Iris pigment epithelial cell (primary cell): ENCODE results near the gene CERK.
"Not testable (repeated sequence)": the region's sequence is repeated elsewhere in the genome, so short reads cannot be mapped to it uniquely, and the experiment has no call there.

Experiments used
- DNase-seq: peaks from one replicate; pipeline ENCODE4 v3.0.0-alpha.2; 2011; ENCODE audit warnings: low read depth

CERK gene

DNA sequence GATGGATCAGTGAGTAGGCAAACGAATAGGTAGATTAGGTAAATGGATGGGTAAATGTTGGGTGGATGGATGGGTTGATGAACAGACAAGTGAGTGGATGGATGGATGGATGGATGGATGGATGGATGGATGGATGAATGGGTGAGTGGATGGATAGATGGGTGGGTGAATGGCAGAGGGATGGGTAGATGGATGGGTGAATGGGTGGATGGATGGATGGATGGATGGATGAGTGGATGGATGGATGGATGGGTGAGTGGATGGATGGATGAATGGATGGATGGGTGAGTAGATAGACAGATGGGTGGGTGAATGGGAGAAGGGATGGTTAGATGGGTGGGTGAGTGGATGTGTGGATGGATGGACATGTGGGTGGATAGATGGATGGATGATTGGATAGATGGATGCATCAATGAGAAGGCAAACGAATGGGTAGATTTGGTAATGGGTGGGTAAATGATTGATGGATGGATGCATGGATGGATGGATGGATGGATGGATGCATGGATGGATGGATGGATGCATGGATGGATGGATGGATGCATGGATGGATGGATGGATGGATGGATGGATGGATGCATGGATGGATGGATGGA is 89.7 kb downstream of the CERK start:
- DNase-seq: not testable (repeated sequence)

DNA sequence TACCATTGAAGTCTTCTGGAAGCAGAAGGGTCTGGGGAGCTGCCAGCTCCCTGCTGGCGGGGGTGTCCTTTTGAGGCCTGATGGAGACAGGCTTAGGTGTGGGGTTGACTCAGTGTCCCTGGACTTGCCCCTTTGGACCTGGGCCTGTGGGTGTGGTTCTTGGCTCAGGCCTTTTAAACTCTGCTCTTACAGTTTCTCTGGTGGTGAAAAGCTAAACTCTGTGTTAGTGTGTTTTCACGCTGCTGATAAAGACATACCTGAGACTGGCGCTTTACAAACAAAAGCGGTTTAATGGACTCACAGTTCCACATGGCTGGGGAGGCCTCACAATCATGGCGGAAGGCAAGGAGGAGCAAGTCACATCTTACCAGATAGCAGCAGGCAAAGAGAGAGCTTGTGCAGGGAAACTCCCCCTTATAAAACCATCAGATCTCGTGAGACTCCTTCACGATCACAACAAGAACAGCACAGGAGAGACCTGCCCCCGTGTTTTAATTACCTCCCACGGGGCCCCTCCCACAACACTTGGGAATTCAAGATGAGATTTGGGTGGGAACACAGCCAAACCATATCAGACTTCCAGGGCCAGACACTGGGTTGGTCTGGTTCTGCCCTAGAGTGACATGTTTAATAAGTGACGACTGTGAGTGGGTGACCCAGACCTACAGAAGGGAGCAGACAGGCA is 91.4 kb downstream of the CERK start:
- DNase-seq: no peak

DNA sequence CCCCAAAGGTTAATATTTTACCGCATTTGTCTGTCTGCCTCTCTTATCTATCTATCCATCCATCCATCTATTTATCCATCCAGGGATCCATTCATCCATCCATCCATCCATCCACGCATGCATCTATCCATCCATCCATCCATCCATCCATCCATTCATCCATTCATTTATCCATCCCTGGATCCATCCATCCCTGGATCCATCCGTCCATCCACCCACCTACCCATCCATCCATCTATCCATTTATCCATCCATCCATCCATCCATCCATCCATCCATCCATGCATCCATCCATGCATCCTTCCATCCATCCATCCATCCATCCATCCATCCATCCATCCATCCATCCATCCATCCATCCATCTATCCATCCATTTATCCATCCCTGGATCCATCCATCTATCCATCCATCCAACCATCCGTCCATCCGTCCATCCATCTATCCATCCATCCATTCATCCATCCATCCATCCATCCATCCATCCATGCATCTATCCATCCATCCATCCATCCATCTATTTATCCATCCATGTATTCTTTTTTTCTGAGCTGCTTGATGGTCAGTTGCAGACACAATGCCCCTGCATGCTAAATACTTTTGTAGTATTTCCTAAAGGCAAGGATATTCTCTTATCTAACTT is 95.1 kb downstream of the CERK start:
- not testable (repeated sequence) for DNase-seq

DNA sequence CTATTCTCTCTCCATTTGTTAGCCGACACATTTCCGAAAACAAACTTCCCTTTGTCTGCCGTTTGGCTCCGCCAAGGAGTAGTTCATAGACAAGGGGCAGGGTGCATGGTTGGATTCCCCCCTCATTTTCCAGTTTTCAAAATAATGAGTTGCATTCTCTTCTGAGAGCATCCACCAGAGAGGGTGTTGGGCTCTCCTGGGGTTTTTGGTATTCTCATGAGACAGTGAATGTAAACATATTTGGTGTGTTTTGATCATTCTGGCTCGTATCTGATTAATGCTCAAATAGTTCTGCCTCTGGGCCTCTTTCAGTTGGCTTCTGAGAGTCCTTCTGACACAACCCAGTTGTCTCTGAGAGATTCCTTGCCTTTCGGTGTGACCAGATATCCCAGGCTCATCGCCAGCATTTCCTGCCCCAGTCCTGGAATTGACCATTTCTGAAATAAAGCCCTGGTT is 96.2 kb downstream of the CERK start:
- DNase-seq: no peak

DNA sequence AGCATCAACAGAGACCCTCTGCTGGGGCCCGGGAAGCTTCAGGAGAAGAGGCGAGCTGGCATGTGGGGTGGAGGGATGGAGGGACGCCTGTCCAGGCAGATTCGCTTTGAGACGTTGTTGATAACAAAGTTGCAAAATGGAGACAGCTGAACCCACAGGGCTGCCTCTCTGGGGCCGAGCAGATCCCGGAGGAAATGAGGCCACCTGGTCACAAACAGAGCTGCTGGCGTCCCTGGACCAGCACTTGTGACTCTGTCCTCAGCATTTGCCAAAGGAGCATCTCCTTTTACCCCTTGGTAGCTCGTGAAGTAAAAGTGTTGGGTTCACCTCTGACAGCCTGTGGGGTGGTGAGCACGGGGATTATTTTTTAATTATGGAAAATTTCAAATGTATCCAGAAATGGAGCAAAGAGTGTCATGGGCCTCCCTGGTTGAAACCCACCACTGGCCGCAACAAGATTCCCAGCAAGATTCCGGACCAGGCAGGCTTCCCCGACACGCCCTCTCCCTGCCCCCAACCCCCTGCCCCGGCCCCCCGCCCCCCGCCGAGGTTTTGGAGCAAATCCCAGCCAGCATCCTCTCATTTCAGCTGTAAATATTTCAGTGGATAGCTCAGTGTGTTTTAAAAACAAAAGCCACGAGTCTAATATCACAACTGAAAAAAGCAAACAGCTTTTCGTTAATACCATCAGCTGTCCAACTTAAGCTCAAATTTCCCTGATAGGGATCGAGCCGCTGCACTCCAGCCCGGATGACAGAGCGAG is 97.6 kb downstream of the CERK start:
- no peak for DNase-seq

DNA sequence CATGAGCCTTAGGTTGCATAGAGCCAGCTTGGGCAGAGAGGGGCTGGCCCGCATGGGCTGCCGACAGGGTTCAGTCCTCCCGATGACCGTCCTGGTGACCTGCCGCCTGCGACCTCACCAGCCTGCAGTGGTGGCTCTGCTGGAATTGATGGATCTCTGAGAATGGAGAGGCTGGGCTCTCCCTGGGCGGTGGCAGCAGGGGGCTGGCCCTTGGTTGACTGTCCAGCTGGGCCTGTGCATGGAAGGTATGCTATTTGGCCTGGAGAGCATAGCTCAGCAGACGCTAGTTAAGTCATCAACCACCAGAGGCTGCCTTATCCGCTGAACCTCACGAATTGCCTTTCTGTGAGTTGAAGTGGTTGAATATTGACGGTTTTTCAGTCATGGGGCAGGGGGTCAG is 98.2 kb downstream of the CERK start:
- DNase-seq: no peak

DNA sequence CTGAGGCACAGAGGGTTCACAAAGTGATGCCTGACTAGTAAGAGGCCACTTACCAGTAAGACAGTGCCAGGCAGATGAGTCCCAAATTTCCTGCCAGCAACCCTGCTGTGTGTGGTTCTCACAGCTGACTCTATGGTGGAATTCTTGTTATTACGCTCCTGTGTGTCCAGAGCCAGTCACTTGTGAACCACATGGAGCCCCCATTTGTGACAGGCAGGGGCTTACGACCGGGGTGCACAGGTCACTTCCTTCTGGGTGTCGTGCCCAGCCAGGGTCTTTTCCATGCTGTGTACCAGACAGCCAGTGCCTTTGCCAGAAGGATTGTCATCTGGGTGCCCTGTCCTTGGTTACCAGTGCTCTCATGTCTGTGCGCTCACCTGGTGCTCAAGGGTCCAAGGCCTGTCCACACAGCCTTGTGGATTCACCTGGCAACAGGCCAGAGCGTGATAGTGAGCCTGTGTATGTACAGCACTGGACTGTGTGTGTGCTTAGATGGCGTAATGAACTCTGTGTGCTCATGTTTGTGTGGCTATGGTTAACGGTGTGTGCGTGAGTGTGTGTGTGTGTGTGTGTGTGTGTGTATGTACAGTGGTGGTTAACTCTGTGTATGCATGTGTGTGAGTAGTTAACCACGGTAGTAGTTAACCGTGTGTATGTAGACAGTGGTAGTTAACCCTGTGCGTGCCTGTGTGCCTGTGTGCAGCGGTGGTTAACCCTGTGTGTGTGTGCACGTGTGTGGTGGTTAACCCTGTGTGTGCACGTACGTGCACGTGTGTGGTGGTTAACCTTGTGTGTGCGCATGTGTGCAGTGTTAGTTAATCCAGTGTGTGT is 99.2 kb downstream of the CERK start:
- DNase-seq: peak; percentile 66

DNA sequence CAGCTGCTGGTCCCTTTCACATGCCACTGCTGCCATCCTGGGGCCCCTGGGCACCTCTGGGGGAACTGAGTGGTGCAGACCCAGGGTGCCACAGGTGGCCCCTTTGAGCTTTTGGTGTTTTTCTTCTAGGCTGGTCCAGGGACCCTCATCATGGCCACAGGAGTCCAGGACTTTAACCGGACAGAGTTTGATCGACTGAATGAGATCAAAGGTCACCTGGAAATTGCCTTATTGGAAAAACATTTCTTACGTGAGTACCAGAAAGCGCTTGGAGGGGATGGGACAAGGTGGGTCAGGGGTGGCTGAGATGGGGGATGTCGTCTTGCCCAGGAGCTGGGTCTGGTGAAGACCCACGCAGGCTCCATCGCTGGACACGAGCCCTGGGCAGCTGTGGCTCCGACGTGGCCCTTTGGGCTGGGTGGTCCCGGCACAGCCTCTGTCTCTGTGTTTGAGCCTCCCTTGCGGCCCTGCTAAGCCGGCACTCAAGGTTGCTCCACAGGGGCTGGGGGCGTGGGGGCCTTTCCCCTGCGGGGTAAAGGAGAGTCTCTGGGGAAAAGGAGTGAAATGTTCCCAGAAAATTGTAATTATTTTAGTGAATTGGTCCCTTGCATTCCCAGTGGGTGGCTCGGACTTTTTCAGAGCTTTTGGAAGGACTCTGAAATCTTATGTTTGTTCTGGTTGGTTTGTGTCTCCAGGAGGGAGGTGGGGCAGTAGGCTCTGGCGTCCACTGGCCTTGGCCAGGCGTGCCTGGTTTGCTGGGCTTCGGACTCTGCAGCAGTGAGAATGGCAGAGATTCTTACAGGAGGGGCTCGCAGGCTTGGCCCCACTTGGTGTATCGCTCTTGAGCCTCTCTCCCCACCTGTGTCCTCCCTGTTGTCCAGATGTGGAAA is 100.1 kb downstream of the CERK start:
- no peak for DNase-seq

DNA sequence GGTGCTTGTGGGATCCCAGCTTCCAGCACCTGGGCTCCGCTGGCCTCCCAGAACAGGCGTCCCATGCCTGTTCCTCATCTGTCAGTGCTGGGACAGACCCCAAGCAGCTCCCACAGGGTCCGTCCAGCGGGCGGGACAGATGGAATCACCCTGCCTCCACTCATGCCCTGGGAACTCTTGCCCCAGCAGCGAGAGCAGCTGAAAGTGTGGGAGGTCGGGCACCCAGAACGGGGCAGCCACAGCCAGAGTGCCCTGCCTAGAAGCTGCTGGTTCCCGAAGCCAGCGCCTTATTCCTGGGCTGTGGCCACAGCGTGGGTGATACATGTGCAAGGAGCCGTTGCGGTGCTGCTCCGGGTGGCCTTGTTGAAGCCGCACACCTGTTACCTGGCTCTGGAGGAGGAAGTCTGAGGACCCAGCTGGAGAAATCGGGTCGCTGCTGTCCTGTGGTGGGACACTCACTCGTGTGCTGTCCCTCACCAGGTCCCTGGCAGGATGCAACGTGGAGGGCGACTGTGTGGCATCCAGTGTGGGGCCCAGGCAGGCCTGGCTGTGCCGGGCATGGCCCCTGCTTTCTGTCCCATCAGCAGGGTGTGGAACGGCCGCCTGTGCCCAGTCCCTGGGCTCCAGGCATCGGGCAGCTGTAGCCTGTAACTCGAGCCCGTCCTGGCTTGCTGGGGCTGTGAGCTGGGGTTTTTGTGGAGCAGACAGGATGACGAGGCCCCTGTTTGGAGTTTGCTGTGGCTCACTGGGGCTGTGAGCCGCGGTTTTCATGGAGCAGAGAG is 101.6 kb downstream of the CERK start:
- no peak for DNase-seq

DNA sequence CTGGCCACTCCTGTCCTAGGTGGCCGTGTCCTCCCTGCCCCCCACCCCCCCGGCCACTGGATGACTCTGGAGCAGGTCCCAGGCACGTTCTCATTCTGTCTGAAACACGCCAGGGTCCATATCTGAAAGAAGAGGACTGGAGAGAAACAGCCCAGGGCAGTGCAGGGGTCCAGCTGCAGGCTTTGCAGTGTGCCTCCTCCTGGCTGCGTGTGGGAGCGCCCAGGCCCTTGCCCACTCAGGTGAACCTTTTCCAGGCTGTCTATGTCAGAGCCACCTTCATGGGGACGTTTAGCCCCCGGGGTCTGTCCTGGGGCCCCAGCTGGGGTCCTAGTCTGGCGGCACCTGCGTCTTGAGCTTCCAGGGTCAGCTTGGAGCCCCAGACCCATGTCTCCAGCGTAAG is 102.3 kb downstream of the CERK start:
- no peak for DNase-seq

DNA sequence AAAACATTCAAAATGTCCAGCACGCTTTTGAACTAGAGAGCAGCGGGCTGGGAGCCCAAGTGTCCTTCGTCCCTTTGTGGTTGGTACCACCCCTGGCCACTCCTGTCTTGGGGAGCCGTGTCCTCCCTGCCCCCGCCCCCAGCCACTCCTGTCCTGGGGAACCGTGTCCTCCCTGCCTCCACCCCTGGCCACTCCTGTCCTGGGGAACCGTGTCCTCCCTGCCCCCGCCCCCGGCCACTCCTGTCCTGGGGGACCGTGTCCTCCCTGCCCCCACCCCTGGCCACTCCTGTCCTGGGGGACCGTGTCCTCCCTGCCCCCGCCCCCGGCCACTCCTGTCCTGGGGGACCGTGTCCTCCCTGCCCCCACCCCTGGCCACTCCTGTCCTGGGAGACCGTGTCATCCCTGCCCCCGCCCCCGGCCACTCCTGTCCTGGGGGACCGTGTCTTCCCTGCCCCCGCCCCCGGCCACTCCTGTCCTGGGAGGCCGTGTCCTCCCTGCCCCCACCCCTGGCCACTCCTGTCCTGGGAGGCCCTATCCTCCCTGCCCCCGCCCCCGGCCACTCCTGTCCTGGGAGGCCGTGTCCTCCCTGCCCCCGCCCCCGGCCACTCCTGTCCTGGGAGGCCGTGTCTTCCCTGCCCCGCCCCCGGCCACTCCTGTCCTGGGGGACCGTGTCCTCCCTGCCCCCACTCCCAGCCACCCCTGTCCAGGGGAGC is 102.9 kb downstream of the CERK start:
- not testable (repeated sequence) for DNase-seq
